ENCODE data around the gene MTFMT. TPM values are rescaled to one million over a fixed set of nuclear protein-coding genes. Genes with fewer than 3 reads are reported as not detected.

Gene MTFMT
- total RNA-seq, 4 donors from 2014 or later, result 11.7 to 159 (median 18.1) TPM

GRCh38 chr15:65033659-65034269 lies 4.3 kb upstream of the MTFMT start:
- no peak overlapping the region for H3K4me3 ChIP-seq
- no peak for DNase-seq (ENCODE audit: low spot score in 2 of 2)
- TF ChIP-seq POLR2A (IDR thresholded peaks at IDR 0.05) (no peak), POLR2AphosphoS5 (IDR thresholded peaks at IDR 0.05) (no peak), CTCF (IDR thresholded peaks at IDR 0.05) (peak in 1 of 2 donors; percentile 28)

GRCh38 chr15:65032801-65033537 lies 3.5 kb upstream of the MTFMT start:
- H3K36me3 ChIP-seq, result no peaks in the 10 kb centered on the region
- WGBS, result 36% methylated on average over 11 of the region's 13 CpGs
- TF ChIP-seq CTCF (IDR thresholded peaks at IDR 0.05) (peak; percentile 13 to 69), POLR2A (IDR thresholded peaks at IDR 0.05) (no peak)
- H3K4me3 ChIP-seq, result no peak overlapping the region
- no peaks in the 10 kb centered on the region for H3K9me3 ChIP-seq
- H3K27ac ChIP-seq, result no peak overlapping the region
- peaks cover 22% of the 10 kb centered on the region for H3K4me1 ChIP-seq
- H3K27me3 ChIP-seq, result no peaks in the 10 kb centered on the region
- DNase-seq (ENCODE audit: low spot score in 2 of 2), result no peak

More at GRCh38 chr15:65033659-65034269, 4.3 kb upstream of the MTFMT start:
- WGBS, result 6% methylated on average over 4 of the region's 4 CpGs
- Histone ChIP-seq H3K36me3 (no peaks in the 10 kb centered on the region), H3K4me1 (peaks cover 14% of the 10 kb centered on the region), H3K9me3 (no peaks in the 10 kb centered on the region), H3K27ac (no peak overlapping the region), H3K27me3 (no peaks in the 10 kb centered on the region)

- Histone ChIP-seq H3K27ac (no peak overlapping the region), H3K9me3 (no peaks in the 10 kb centered on the region), H3K4me1 (peaks cover 25% of the 10 kb centered on the region), H3K27me3 (no peaks in the 10 kb centered on the region), H3K36me3 (peaks cover 19% of the 10 kb centered on the region), H3K4me3 (peak overlapping the region; percentile 96)
- no peak for TF ChIP-seq CTCF (IDR thresholded peaks at IDR 0.05)
- TF ChIP-seq EP300 (IDR thresholded peaks at IDR 0.05), result no peak
- no peak for TF ChIP-seq POLR2A (IDR thresholded peaks at IDR 0.05)
- TF ChIP-seq POLR2AphosphoS5 (IDR thresholded peaks at IDR 0.05), result no peak
- DNase-seq (ENCODE audit: low spot score in 2 of 2), result no peak
- WGBS, result 64% methylated on average over 12 of the region's 12 CpGs
These were observed 333 bp upstream of the MTFMT start for GRCh38 chr15:65029736-65030208.

- DNase-seq (ENCODE audit: low spot score in 2 of 2), result no peak
- H3K27ac ChIP-seq, result no peak overlapping the region
- H3K9me3 ChIP-seq, result no peaks in the 10 kb centered on the region
- no peak for TF ChIP-seq CTCF (IDR thresholded peaks at IDR 0.05)
- no peak for TF ChIP-seq POLR2A (IDR thresholded peaks at IDR 0.05)
- no peak for TF ChIP-seq POLR2AphosphoS5 (IDR thresholded peaks at IDR 0.05)
- no peak for TF ChIP-seq EP300 (IDR thresholded peaks at IDR 0.05)
- peak overlapping the region; percentile 96 for H3K4me3 ChIP-seq
- WGBS, result 53% methylated on average over 10 of the region's 10 CpGs
- H3K36me3 ChIP-seq, result peaks cover 30% of the 10 kb centered on the region
- no peaks in the 10 kb centered on the region for H3K27me3 ChIP-seq
- H3K4me1 ChIP-seq, result peaks cover 18% of the 10 kb centered on the region
These were observed 1.1 kb downstream of the MTFMT start for GRCh38 chr15:65028338-65028737.

- no peak for DNase-seq (ENCODE audit: low spot score in 2 of 2)
- no peaks in the 10 kb centered on the region for H3K9me3 ChIP-seq
- H3K36me3 ChIP-seq, result peaks cover 38% of the 10 kb centered on the region
- H3K4me3 ChIP-seq, result peak overlapping the region; percentile 96
- H3K27ac ChIP-seq, result no peak overlapping the region
- H3K4me1 ChIP-seq, result peaks cover 13% of the 10 kb centered on the region
- H3K27me3 ChIP-seq, result no peaks in the 10 kb centered on the region
- no peak for TF ChIP-seq POLR2A (IDR thresholded peaks at IDR 0.05)
- TF ChIP-seq EP300 (IDR thresholded peaks at IDR 0.05), result no peak
- TF ChIP-seq CTCF (IDR thresholded peaks at IDR 0.05), result no peak
- no peak for TF ChIP-seq POLR2AphosphoS5 (IDR thresholded peaks at IDR 0.05)
- 92% methylated on average over 1 of the region's 1 CpG for whole genome bisulfite sequencing
These were observed 1.8 kb downstream of the MTFMT start for GRCh38 chr15:65027593-65027992.
